GM12875 (cell line): ENCODE results near the gene EP400.

Experiments used
- H3K4me3 ChIP-seq: one replicate; pipeline ENCODE4 v1.5.1; 2011; ENCODE audit warnings: low read depth, low read length, control low read depth
- CTCF ChIP-seq: IDR thresholded peaks from 2 replicates; pipeline ENCODE4 v1.5.1; 2011; ENCODE audit warnings: low read depth, mild to moderate bottlenecking, control low read depth, inconsistent platforms, low read length, moderate library complexity, borderline replicate concordance; ENCODE audit not compliant: insufficient read depth

The EP400 gene

GRCh38 chr12:131909752-131910219 lies 40.0 kb upstream of the EP400 start:
- TF ChIP-seq CTCF = no peak
- no peak overlapping the region for H3K4me3 ChIP-seq

GRCh38 chr12:131910302-131911027 lies 39.3 kb upstream of the EP400 start:
- no peak overlapping the region for H3K4me3 ChIP-seq
- TF ChIP-seq CTCF = no peak

- no peak overlapping the region for H3K4me3 ChIP-seq
- TF ChIP-seq CTCF = no peak
Observed at GRCh38 chr12:131911028-131911650, 38.6 kb upstream of the EP400 start.

- TF ChIP-seq CTCF = no peak
- no peak overlapping the region for H3K4me3 ChIP-seq
Observed at GRCh38 chr12:131911851-131912477, 37.8 kb upstream of the EP400 start.

GRCh38 chr12:131912518-131913274 lies 37.0 kb upstream of the EP400 start:
- H3K4me3 ChIP-seq = no peak overlapping the region
- no peak for TF ChIP-seq CTCF

GRCh38 chr12:131913666-131914065 lies 36.1 kb upstream of the EP400 start:
- no peak overlapping the region for H3K4me3 ChIP-seq
- TF ChIP-seq CTCF = no peak
